Measurements from ENCODE around the gene LCN12. TPM values are rescaled to one million over a fixed set of nuclear protein-coding genes. Genes with fewer than 3 reads are reported as not detected.

Gene LCN12
- total RNA-seq, 4 donors from 2014 or later = not detected

GRCh38 chr9:136975644-136976043 lies 23.6 kb downstream of the LCN12 start:
- H3K27ac ChIP-seq = peak overlapping the region; percentile 39 to 82 (median 70)
- intact Hi-C loops (cut with DNase I) = no loop called here
- peaks cover 0 to 8% (median 0%) of the 10 kb centered on the region in 4 donors for H3K27me3 ChIP-seq
- DNase-seq = no peak
- H3K4me1 ChIP-seq = peaks cover 13 to 56% (median 23%) of the 10 kb centered on the region in 3 donors
- H3K36me3 ChIP-seq = no peaks in the 10 kb centered on the region
- TF ChIP-seq POLR2A (IDR thresholded peaks at IDR 0.05) = no peak
- peak in 2 of 6 experiments; percentile 15 to 40 for TF ChIP-seq CTCF (IDR thresholded peaks at IDR 0.05)
- H3K9me3 ChIP-seq = no peaks in the 10 kb centered on the region
- peak overlapping the region in 1 of 4 donors; percentile 7 for H3K4me3 ChIP-seq
- 51 to 82% methylated on average over 6 to 11 of the region's 14 CpGs for WGBS, 2 donors

GRCh38 chr9:136977223-136977622 lies 25.1 kb downstream of the LCN12 start, which contains the start of gene PTGDS:
Gene PTGDS, plus strand, starts transcription at chr9:136977504. Its CDS starts 75 bp downstream, at chr9:136977579.
- Histone ChIP-seq H3K4me1 (peaks cover 13 to 61% (median 23%) of the 10 kb centered on the region in 3 donors), H3K27me3 (peaks cover 0 to 9% (median 0%) of the 10 kb centered on the region in 4 donors), H3K4me3 (peak within 1 kb of the TSS; percentile 27 to 71 (median 47)), H3K36me3 (no peaks in the 10 kb centered on the region), H3K27ac (peak within 1 kb of the TSS; percentile 43 to 82 (median 72)), H3K9me3 (no peaks in the 10 kb centered on the region)
- DNase-seq = no peak
- intact Hi-C loops (cut with DNase I) = no loop called here
- TF ChIP-seq POLR2A (IDR thresholded peaks at IDR 0.05) (peak in 1 of 4 donors; percentile 28), CTCF (IDR thresholded peaks at IDR 0.05) (no peak)
- WGBS, 2 donors = 46 to 87% methylated on average over 3 to 6 of the region's 10 CpGs

GRCh38 chr9:136977649-136978072 lies 25.6 kb downstream of the LCN12 start:
- Histone ChIP-seq H3K4me1 (peaks cover 13 to 61% (median 23%) of the 10 kb centered on the region in 3 donors), H3K27ac (peak overlapping the region; percentile 43 to 82 (median 72)), H3K9me3 (no peaks in the 10 kb centered on the region), H3K27me3 (peaks cover 0 to 13% (median 0%) of the 10 kb centered on the region in 4 donors), H3K36me3 (no peaks in the 10 kb centered on the region), H3K4me3 (peak overlapping the region; percentile 27 to 71 (median 47))
- no peak for DNase-seq
- no peak for TF ChIP-seq CTCF (IDR thresholded peaks at IDR 0.05)
- TF ChIP-seq POLR2A (IDR thresholded peaks at IDR 0.05) = no peak
- no CpG with 5 or more reads among the region's 33 CpGs for WGBS, 2 donors
- intact Hi-C loops (cut with DNase I) = no loop called here

GRCh38 chr9:136978073-136978864 lies 26.2 kb downstream of the LCN12 start:
- TF ChIP-seq CTCF (IDR thresholded peaks at IDR 0.05) = no peak
- peak in 1 of 4 donors; percentile 12 for TF ChIP-seq POLR2A (IDR thresholded peaks at IDR 0.05)
- intact Hi-C loops (cut with DNase I) = no loop called here
- H3K27me3 ChIP-seq = peaks cover 0 to 19% (median 0%) of the 10 kb centered on the region in 4 donors
- no peaks in the 10 kb centered on the region for H3K36me3 ChIP-seq
- H3K4me1 ChIP-seq = peaks cover 13 to 61% (median 23%) of the 10 kb centered on the region in 3 donors
- no peaks in the 10 kb centered on the region for H3K9me3 ChIP-seq
- peak overlapping the region; percentile 27 to 71 (median 47) for H3K4me3 ChIP-seq
- no CpG with 5 or more reads among the region's 78 CpGs for WGBS, 2 donors
- no peak for DNase-seq
- H3K27ac ChIP-seq = peak overlapping the region; percentile 43 to 82 (median 72)

Measured in esophagus squamous epithelium (tissue), 5 donors.